ENCODE results near the gene LHPP.

Gene LHPP

DNA sequence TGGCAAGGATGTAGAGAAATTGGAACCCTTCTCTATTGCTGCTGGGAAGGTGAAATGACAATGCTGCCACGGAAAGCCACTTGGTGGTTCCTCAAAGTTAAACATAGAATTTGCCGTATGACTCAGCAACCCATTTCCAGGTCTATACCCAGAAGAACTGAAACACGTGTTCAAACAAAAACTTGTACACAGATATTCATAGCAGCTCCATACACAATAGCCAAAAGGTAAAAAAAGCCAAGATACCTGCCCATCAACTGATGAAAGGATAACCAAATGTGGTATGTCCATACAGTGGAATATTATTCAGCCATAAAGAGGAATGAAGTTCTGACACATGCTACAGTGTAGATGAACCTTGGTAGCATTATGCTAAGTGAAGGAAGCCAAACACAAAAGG is 39.1 kb downstream of the LHPP start:
- no peak for DNase-seq

DNA sequence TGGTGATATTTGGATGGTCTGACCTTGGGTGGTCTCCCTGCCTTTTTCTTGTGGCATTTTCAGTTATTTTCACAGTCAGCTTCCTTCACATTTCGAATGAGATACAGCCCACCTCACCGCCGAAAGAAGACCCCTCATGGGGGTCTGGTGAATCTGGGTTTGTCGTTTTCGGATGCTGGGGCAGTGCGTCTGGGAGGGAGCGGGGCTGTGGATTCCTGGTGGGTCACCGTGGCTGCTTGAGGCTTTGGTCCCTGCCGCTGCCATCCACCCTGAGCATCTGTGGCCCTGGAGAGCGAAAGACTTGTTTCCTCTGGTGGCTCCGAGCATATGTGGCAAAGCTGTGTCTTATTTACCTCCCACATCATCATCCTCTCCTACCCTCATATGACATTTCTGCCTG is 43.1 kb downstream of the LHPP start:
- DNase-seq: no peak

DNA sequence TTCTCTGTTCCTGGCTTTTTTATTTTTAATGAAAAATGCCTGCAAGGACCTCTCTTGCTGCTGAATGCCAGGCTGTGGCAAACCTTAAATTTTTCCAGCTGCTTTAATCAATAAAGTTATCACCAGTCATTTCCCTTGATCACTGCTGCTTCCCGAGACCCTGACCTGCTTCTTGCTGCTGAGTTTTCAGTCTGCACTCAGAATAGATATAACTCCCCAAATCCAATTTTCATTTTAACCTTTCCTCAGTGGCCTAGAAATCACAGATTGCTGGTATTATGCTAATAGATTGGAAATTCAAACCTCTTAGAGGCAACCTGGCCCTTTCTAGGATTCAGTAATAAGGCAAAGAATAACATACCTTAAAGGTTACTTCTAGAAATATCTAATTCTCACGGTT is 43.7 kb downstream of the LHPP start:
- no peak for DNase-seq

DNA sequence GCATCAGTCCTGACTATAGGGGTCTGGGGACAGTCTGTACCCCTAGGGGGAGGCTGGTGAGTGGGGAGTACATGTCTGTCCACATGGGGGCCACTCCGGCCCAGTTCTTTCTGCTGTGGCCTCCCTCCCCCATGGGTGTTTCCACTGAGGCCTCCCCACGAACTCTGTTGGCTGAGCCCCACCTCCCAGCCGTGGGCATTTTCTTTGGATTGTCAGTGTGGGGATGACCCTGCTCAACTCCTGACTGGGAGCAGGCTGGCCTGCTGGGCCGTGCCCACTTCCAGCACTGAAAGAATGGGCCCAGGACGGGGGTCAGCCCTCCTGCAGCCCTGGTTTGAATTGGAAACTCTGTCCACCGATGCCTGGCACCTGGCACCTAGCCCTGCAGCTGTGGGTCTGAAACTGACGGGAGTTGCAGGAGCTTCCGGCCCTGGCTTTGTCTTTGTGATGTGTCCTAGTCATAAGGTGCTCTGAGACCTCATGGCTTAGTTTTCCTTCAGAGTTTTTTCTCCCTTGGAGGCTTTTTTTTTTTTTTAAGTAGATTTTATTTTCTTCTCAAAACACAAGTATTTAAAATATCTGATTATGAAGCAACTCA is 46.5 kb downstream of the LHPP start:
- DNase-seq: no peak

DNA sequence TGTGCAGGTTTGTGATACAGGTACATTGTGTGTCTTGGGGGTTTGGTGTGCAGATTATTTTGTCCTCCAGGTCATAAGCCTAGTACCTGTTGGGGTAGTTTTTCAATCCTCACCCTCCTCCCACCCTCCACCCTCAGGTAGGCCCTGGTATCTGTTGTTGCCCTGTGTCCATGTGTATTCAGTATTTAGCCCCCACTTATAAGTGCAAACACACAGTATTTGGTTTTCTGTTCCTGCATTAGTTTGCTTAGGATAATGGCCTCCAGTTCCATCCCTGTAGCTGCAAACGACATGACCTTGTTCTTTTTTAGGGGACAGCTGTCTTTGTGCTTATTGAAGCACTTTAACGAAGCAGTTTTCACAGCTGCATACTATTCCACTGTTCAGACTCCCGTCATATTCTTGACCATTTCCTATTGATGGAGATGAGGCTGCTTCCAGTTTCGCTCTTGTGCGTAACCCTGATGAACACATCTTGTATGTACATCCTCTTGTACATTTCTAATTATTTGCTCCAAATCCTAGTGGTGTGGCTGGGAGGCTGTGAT is 47.4 kb downstream of the LHPP start:
- no peak for DNase-seq

DNA sequence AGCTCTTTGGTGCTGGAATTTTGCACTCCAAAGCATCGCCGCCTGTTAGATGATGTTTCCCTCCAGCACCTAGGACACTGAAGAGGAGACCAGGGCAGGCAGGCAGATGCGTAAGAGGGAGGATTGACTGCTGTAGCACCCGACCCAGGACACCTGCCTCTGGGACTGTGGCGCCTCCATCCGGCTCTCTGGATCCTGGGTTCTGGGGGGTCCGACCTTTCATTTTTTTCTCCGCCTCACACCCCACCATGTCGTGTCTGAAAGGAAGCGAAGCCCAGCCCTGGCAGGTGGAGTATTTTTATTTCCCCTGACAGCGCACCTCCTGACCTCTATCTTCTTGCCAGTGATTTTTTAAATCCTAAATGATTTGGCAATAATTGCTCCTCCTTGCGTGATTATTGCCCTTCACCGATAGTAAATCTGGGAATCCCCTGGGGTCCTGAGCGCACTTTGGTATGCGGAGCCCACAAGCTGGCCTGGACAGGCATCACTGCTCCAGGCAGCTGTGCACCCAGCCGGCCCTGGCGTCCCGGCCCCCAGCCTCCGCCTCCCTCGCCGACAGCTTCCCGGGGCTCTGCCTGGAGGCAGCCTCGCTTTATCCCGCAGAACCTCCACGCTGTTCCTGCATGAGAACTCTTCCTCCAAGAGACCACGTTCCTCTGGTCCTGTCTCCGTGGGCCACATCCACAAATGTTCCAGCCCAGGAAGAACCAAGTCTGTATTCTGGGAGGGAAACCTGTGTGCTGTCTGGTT is 48.4 kb downstream of the LHPP start:
- DNase-seq: no peak

DNA sequence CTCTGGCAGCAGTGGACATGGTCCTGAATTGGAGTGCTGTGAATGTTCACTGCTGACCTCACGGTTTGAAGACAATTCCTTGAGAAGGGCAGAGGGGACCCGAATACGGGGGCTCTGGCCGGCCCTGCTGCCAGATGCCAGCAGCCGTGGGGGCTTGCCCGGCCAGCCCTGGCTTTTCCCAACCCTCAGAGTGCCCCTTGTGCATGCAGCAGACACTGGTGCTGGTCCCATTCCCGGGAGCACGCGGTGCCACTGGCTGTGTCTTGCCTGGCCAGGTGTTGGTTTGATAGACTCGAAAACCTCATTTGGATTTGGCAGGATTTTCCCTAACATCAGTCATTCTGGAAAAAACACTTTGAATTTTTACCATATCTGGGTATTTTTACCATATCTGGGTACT is 49.1 kb downstream of the LHPP start:
- DNase-seq: no peak

DNA sequence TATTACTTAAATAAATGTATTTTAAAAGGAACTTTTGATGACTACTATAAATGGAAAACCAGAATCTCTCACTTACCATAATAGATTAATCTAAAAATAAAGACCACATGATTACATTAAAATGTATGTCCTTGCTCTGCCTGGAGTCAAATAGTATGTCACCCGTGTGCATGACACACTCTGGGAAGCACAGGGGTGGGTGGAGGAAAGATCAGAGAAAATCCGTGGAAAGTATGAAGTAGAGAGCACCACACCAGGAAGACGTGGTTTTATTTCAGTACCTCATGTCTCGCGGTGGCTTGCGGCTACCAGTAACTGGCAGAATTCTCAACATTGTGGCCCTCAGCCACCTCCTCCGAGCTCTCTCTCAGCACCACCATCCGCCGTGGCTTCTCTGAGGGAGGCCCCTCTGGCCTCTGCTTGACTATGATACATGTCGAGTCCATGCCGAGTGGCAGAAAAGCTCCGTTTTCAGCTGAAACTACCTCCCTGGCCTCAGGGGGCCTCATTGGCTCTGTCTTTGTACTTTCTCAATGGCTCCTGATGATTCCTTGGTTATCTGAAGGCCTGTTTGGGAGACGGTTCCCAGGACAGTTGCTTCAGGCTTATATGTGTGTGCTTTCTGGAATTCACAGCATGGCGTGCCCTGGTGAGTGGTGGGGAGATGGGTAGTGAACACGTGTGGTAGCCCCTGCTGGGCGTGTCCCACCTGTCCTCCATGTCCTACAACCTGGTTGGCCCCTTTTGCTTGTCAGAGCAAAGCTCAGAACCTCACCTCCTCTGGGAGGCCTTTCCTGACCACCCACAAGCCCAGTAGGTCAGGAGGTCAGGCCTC is 49.8 kb downstream of the LHPP start:
- DNase-seq: no peak

GRCh38 chr10:124512040-124512428 is 50.4 kb downstream of the LHPP start:
- no peak for DNase-seq

DNA sequence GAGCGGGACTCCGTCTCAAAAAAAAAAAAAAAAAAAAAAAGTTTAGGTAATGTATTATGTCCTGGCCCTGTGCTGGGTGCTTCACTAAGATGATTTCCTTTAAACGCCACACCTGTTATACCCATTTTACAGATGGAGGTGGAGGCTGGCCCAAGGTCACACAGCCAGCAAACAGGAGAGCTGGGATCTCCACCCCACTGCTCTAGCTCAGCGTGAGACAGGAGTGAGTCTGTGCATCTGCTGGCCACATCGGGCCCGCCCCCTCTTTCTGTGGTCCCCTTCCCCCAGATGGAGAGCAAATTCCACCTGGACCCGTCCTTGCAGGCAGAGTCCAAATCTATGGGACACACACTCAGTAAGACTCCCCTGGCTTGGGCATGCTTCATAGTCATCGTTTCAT is 51.0 kb downstream of the LHPP start:
- DNase-seq: no peak

GRCh38 chr10:124515244-124515970 is 53.8 kb downstream of the LHPP start:
- no peak for DNase-seq

DNA sequence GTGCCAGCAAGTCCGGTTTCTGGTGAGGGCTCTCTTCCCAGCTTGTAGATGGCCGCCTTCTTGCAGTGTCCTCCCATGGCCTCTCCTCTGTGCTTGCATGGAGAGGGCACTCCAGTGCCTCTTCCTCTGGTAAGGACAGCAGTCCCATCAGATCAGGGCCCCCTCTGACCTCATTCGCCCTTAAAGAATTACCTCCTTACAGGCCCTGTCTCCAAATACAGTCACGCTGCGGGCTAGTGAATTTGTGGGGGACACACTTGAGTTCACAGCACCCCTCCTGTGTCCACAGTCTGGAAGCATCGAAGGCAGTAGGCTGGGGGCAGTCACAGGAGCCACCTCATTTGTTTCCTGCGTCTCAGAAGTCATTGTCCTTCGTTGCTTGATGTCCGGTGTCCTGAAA is 54.6 kb downstream of the LHPP start:
- no peak for DNase-seq

DNA sequence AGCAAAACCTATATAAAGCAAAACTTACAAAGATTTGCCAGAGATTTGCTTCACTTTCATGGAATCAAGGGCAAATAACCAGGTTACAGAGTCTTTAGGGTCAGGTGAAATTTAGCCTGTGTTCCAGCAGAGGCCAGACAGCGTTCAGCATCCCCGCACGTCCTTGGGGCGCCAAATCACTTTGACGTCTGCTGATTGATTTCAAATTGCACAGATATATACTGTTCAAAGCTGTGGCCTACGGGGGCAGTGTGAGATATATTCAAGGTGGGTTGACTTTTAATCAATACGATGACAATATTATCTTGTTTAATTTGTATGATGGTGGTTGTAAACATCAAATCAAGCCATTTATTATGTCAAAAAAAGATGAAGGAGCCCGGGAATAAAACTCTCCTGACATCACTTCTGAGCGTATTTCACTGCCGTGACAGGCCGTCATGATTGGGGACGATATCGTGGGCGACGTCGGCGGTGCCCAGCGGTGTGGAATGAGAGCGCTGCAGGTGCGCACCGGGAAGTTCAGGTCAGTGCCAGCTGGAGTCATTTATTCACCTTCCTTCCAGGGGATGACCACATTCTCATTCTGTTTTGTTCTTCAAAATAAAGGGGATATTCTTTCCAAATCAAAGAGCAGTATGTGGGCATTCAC is 55.2 kb downstream of the LHPP start:
- no peak for DNase-seq

DNA sequence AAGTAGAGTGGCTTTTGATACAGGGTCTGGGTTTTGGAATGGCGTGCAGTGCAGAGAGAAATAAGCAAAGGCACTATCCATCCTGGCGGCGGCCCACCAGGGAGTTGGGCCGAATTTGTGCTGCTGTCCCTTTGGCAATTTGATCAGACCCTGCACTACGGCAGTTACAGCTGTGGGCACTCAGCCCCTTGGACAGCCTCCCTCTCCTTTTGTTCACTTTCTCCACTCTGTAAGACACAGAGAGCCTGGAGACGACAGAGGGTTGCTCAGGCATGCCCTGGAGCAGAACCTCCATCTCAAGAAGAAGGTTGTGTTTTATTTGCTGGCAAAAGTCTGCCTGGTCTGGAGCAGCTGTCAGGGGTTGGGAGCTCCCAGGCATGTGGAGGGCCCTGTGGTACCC is 55.8 kb downstream of the LHPP start:
- DNase-seq: no peak

DNA sequence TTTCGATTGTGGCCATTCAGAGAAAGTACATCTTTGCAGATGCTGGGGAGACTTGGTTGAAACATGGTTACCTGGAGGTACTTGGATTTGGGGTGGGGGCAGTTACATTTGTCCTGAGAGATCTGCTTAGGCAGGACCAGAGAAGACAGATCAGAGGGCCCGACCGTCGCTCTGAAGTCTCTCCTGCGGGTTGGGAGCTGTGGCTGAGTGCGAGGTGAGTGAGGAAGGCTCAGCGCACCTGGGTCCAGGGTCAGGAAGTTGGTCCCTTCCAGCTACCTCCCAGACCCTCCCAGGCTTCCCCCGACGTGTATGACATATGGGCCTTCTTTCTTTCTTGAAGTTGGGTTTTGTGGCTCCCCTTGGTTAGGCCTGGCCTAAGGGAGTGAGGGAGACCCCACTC is 56.3 kb downstream of the LHPP start:
- DNase-seq: no peak

DNA sequence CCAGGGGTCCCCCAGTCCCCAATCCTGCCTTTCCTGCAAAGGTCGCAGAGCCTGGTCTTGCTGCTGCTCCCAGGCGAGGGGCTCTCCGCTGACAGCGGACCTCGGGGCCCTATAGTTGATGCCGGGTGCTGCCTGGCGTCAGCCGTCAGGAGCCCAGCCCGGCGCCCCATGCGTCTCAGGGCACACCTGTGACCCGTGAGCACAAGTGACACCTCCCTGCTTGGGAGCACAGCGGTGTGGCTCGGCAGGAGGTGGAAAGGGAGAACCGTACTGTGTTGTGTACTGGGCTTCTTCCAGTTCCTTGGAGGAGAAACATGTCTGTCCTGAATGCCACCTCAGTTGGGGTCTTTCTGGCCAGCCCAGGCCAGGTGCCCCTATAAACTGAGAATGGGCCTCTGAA is 56.7 kb downstream of the LHPP start:
- no peak for DNase-seq

DNA sequence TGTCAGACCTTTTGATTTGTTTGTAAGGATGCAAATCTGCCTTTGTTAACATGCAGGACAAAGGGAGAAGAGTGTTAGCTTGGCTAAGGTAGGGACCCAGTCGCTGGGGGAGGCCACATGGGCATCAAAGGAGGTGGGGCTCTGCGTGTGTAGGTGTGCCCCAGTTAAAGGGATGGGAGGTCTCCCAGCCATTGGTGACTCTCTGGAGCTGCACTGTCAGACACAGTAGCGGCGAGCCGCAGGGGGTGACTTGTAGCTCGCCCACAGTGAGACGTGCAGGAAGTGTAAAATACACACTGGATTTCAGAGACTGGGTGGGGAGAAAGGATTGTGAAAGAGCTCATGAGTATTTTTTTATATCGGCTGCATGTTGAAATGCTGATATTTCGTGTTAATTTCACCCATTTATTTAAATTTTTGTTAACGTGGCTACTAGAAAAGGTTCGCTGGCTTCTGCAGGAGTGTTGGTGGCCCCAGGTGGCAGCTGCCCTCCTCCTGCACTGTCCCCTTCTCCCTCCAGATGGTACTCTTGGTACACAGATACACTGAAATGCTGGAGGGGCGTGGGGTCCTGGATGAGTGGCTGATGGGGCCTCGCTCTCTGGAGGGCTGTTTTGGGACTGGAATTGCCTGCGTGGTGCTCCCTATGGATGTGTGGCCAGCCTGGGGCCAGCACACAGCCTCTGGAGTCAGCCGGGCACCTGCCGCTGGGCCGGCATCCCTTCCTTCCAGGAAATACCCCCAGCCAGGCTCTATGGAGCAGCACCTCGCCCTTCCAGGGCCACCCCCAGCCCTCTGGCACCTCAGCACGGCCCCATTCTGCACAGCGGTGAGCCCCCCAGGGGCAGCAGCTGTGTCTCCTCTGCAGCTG is 59.2 kb downstream of the LHPP start:
- DNase-seq: no peak

GRCh38 chr10:124521429-124521871 is 59.8 kb downstream of the LHPP start:
- no peak for DNase-seq

GRCh38 chr10:124522131-124522932 is 60.7 kb downstream of the LHPP start:
- DNase-seq: no peak

Data from activated CD4-positive, CD25-positive, alpha-beta regulatory T cell (primary cell).